K562 (cell line): ENCODE data around the gene NPY4R. TPM values are rescaled to one million over a fixed set of nuclear protein-coding genes. Genes with fewer than 3 reads are reported as not detected.
"Not testable (repeated sequence)": the region's sequence is repeated elsewhere in the genome, so short reads cannot be mapped to it uniquely, and the experiment has no call there.

Source experiments
- ATAC-seq: fragments of 200-7000 bp; cut with Tn5 transposase; 3 replicates; pipeline ENCODE4 v1.9.1; 2020; ENCODE audit warnings: moderate library complexity
- BruUV-seq: library from RNA; stranded (reverse); fragments of 400-500 nt; replicated peaks from 2 replicates; lab custom pipeline; 2021; lab: Mats Ljungman, UMichigan
- CTCF ChIA-PET: fragments of 300-600 bp; formaldehyde crosslinking; extraction: SDS; loops from one replicate; lab custom pipeline; 2021; ENCODE audit warnings: low intra/inter-chr PET ratio; lab: Yijun Ruan, JAX
- POLR2A ChIA-PET: fragments of 300-600, 350-650 bp; sonication (Branson Sonifier 250); formaldehyde crosslinking; extraction: SDS; loops from one replicate; lab custom pipeline; 2021; ENCODE audit warnings: antibody characterized with exemption, inconsistent platforms; lab: Yijun Ruan, JAX
- DNase-seq, 4 experiments: peaks; one replicate each; pipeline versions ENCODE4 v3.0.0 to v3.0.0-alpha.2; 2011 to 2018; ENCODE audit warnings: low spot score in 3 of 4, mixed read lengths in 3 of 4; ENCODE audit errors: extremely low read depth in 1 of 4
- FAIRE-seq: peaks from 2 replicates; lab custom pipeline; 2011; peaks lifted over from hg19 to GRCh38; lab: Jason Lieb, UNC
- H2AFZ ChIP-seq: 2 replicates; pipeline ENCODE4 v1.6.0; 2011; ENCODE audit warnings: low read depth, low read length, control low read depth, inconsistent platforms
- H3K27ac ChIP-seq: fragments of 200-600 bp; 3 replicates; pipeline ENCODE4 v1.8.0; 2011; ENCODE audit warnings: low read depth, mild to moderate bottlenecking, control low read depth, inconsistent platforms, low read length, moderate library complexity, mixed read lengths; ENCODE audit errors: extremely low read depth
- H3K27me3 ChIP-seq, 2 experiments: fragments of 300-600 bp in 1 of 2; 2 replicates in 1 of 2; 3 replicates in 1 of 2; pipeline versions ENCODE4 v1.6.0 to v1.8.0; 2011; ENCODE audit warnings: inconsistent platforms in 2 of 2, low read length in 2 of 2, mild to moderate bottlenecking in 1 of 2, mixed read lengths in 1 of 2, moderate library complexity in 1 of 2; ENCODE audit not compliant: control insufficient read depth in 2 of 2, insufficient read depth in 2 of 2
- H3K36me3 ChIP-seq: fragments of 300-600 bp; 3 replicates; pipeline ENCODE4 v1.8.0; 2011; ENCODE audit warnings: mild to moderate bottlenecking, low read length, inconsistent platforms; ENCODE audit not compliant: control insufficient read depth, insufficient read depth
- H3K4me1 ChIP-seq, 2 experiments: fragments of 200-600 bp in 1 of 2; replicated peaks in 1 of 2; 2 replicates in 1 of 2; 3 replicates in 1 of 2; pipeline versions ENCODE4 v1.5.1 to v1.8.0; 2011; ENCODE audit warnings: inconsistent platforms in 2 of 2, low read length in 2 of 2, mild to moderate bottlenecking in 1 of 2, mixed read lengths in 1 of 2, moderate library complexity in 1 of 2; ENCODE audit not compliant: control insufficient read depth in 2 of 2, insufficient read depth in 2 of 2
- H3K4me2 ChIP-seq: 2 replicates; pipeline ENCODE4 v1.6.1; 2011; ENCODE audit warnings: low read length, control low read depth, inconsistent platforms, mixed read lengths; ENCODE audit not compliant: insufficient read depth
- H3K4me3 ChIP-seq: fragments of 200-600 bp; sonication (generic), shearing (Covaris generic); 2 replicates; pipeline ENCODE4 v1.5.1; 2016; ENCODE audit warnings: control low read depth, inconsistent platforms
- H3K79me2 ChIP-seq: fragments of 200-600 bp; 3 replicates; pipeline ENCODE4 v1.8.0; 2011; ENCODE audit warnings: low read length, inconsistent platforms; ENCODE audit not compliant: control insufficient read depth, insufficient read depth
- H3K9ac ChIP-seq, 2 experiments: 2 replicates each; pipeline versions ENCODE4 v1.6.0 to v1.6.1; 2011; ENCODE audit warnings: low read depth in 2 of 2, low read length in 2 of 2, control low read depth in 1 of 2, inconsistent platforms in 1 of 2, mild to moderate bottlenecking in 1 of 2, mixed read lengths in 1 of 2; ENCODE audit not compliant: insufficient read depth in 1 of 2
- H3K9me1 ChIP-seq: one replicate; pipeline ENCODE4 v1.6.0; 2011; ENCODE audit warnings: inconsistent platforms, mild to moderate bottlenecking, low read length, moderate library complexity; ENCODE audit not compliant: control insufficient read depth, insufficient read depth
- H3K9me3 ChIP-seq: replicated peaks from 2 replicates; pipeline ENCODE4 v1.5.1; 2011; ENCODE audit warnings: low read depth, low read length, inconsistent platforms; ENCODE audit not compliant: control insufficient read depth, insufficient read depth
- H4K20me1 ChIP-seq: replicated peaks from 2 replicates; pipeline ENCODE4 v1.6.1; 2011; ENCODE audit warnings: low read length, inconsistent platforms, mixed read lengths; ENCODE audit not compliant: control insufficient read depth, insufficient read depth
- WGBS: fragments of 100-300 bp; shearing (Covaris generic); methylation state at CpG from one replicate; pipeline ENCODE4 v1.1.6; 2016; ENCODE audit warnings: low coverage, mixed read lengths; ENCODE audit not compliant: insufficient coverage; ENCODE audit errors: missing lambda C conversion rate; 5-methylcytosine and 5-hydroxymethylcytosine counted together
- in situ Hi-C: fragments of 300-500 bp; cut with MboI; formaldehyde crosslinking; loops from 4 replicates; pipeline ENCODE4 v1.15.0; 2018; ENCODE audit warnings: inconsistent platforms, mixed read lengths
- intact Hi-C: fragments of 100-400 bp; cut with micrococcal nuclease; formaldehyde crosslinking; loops from 2 replicates; pipeline ENCODE4 v1.14.2; 2022
- polyA plus RNA-seq, 8 experiments: library from polyadenylated mRNA; depleted of rRNA in 4 of 8; stranded (reverse) in 5 of 8; unstranded in 3 of 8; fragments of >200 nt; fragmentation: Nextera tagmentation in 2 of 8; fragmentation: Illumina TruSeq in 1 of 8; extraction: Ambion mirVana in 2 of 8; extraction: Trizol in 1 of 8; gene quantifications; 2 replicates each; pipeline versions ENCODE4 v1.2.1 to v1.2.3, GENCODE V29; 2011 to 2014; ENCODE audit warnings: inconsistent platforms in 1 of 8, missing spikeins in 1 of 8
- total RNA-seq, 7 experiments: library from RNA; depleted of rRNA in 6 of 7; stranded (reverse); fragments of >200 nt in 6 of 7; fragmentation: Illumina TruSeq in 2 of 7; extraction: Trizol in 2 of 7; gene quantifications; 2 replicates each; pipeline versions ENCODE4 v1.2.1 to v1.2.3, GENCODE V29; 2011 to 2021; ENCODE audit warnings: low replicate concordance in 1 of 7
- TF ChIP-seq, protein P1 (sequence below), 3 experiments: IDR thresholded peaks in 2 of 3; conservative IDR thresholded peaks in 1 of 3; 2 replicates each; pipeline ENCODE4 v1.5.1; 2011 to 2012; ENCODE audit warnings: low read length in 3 of 3, mild to moderate bottlenecking in 3 of 3, control low read depth in 2 of 3, improper control_type of control experiment in 1 of 3, inconsistent platforms in 1 of 3, low read depth in 1 of 3, mixed read lengths in 1 of 3, moderate library complexity in 1 of 3; ENCODE audit not compliant: insufficient read depth in 2 of 3

NPY4R gene
- total and polyA plus RNA-seq, 9 of the 15 experiments (the other 6 are each of a cell fraction or from before 2014, with no cell fraction given) = not detected

DNA sequence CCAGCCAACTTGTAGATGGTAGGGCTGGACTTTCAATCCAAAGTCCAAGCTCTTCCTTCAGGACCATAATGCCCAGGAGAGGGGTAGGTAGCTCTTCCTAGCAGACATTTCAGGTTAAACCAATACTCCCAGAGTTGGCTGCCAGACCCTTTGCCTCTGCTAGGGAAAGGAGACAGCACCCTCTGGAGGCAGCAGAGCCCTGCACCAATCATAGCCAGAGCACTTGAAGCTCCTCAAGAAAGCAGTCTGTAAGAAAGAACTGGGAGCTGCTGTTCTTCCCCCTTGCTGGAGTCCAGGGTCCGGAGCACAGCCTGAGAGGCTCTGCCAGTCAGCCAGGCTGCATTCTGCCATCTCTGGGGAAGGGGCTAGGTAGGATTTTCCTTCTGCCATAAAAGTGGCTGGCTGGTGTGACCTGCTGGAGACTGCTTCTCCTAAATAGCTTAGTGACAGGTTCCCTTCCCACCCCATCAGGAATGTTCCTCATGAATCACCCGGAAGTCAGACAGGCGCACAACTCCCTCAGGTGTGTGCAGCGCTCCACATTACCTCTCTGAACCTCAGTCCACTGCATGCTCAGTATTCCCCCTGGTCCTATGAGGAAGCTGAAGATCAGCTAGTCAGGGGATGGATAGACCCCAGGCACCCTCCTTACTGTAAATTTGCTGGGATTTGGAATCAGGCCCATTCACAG is 2.5 kb upstream of the NPY4R start:
- CTCF ChIA-PET, H3K4me3 ChIP-seq, intact Hi-C loops, H3K4me1 ChIP-seq, H3K27ac ChIP-seq, H2AFZ ChIP-seq, H3K4me2 ChIP-seq, BruUV-seq, H4K20me1 ChIP-seq, in situ Hi-C loops, H3K9me1 ChIP-seq, H3K27me3 ChIP-seq, H3K36me3 ChIP-seq, H3K9me3 ChIP-seq, POLR2A ChIA-PET, H3K79me2 ChIP-seq, H3K9ac ChIP-seq, DNase-seq: not testable (repeated sequence)
- TF ChIP-seq, protein P1, sequence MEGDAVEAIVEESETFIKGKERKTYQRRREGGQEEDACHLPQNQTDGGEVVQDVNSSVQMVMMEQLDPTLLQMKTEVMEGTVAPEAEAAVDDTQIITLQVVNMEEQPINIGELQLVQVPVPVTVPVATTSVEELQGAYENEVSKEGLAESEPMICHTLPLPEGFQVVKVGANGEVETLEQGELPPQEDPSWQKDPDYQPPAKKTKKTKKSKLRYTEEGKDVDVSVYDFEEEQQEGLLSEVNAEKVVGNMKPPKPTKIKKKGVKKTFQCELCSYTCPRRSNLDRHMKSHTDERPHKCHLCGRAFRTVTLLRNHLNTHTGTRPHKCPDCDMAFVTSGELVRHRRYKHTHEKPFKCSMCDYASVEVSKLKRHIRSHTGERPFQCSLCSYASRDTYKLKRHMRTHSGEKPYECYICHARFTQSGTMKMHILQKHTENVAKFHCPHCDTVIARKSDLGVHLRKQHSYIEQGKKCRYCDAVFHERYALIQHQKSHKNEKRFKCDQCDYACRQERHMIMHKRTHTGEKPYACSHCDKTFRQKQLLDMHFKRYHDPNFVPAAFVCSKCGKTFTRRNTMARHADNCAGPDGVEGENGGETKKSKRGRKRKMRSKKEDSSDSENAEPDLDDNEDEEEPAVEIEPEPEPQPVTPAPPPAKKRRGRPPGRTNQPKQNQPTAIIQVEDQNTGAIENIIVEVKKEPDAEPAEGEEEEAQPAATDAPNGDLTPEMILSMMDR (IDR thresholded peaks at IDR 0.05 in 2 of 3, conservative IDR thresholded peaks at IDR 0.05 in 1 of 3; ENCODE audit: insufficient read depth in 2 of 3, low read depth in 1 of 3, low read length in 3 of 3) = peak in 1 of 3 experiments; percentile 11; a peak in 1 of 6 replicates
- WGBS = no CpG with 5 or more reads among the region's 4 CpGs
- ATAC-seq (peak; percentile 90), FAIRE-seq (peak; percentile 63)

DNA sequence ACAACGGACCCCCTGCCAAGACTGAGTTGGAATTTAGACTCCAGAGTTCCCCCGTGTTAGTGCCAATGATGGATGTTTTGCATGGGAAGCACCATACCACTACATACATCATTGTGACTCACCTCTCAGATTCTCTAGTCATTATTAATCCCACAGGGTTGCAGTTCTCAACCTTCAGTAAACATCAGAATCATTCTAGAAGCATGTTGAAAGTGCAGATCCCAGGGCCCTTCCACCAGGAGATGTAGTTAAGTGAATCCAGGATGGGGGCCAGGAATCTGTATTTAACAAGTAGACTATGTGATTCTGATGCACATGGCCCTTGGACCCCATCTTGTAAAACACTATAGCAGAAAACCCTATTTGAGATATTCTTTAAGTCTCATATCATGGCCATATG is 2.1 kb downstream of the NPY4R start:
- H3K9ac ChIP-seq, ATAC-seq, H3K9me1 ChIP-seq, in situ Hi-C loops, H2AFZ ChIP-seq, BruUV-seq, DNase-seq, H3K27me3 ChIP-seq, H3K4me2 ChIP-seq, POLR2A ChIA-PET, CTCF ChIA-PET, H3K4me3 ChIP-seq, H3K4me1 ChIP-seq, H4K20me1 ChIP-seq, H3K79me2 ChIP-seq, H3K27ac ChIP-seq, H3K9me3 ChIP-seq, H3K36me3 ChIP-seq, intact Hi-C loops, FAIRE-seq: not testable (repeated sequence)
- WGBS = no CpG with 5 or more reads among the region's 2 CpGs

- H3K9ac ChIP-seq, FAIRE-seq, DNase-seq, H2AFZ ChIP-seq, H3K4me3 ChIP-seq, H3K36me3 ChIP-seq, ATAC-seq, H3K9me1 ChIP-seq, in situ Hi-C loops, H3K27me3 ChIP-seq, CTCF ChIA-PET, H3K4me2 ChIP-seq, BruUV-seq, POLR2A ChIA-PET, H3K4me1 ChIP-seq, H3K79me2 ChIP-seq, H3K27ac ChIP-seq, intact Hi-C loops, H3K9me3 ChIP-seq, H4K20me1 ChIP-seq: not testable (repeated sequence)
- WGBS = 0% methylated on average over 6 of the region's 10 CpGs
Measured at GRCh38 chr10:46462276-46462675, 3.5 kb downstream of the NPY4R start.
